Peyer's patch (tissue), 4 donors: ENCODE results near the gene PI4KA. TPM values are rescaled to one million over a fixed set of nuclear protein-coding genes. Genes with fewer than 3 reads are reported as not detected.

ENCODE experiments used
- DNase-seq, 3 donors: peaks; one replicate each; pipeline ENCODE4 v3.0.0-alpha.2; 2017 to 2019
- H3K27ac ChIP-seq, 4 donors: fragments of 200-600 bp; sonication (generic); one replicate each; pipeline ENCODE4 v1.5.1; 2016 to 2019
- H3K27me3 ChIP-seq, 2 donors: fragments of 200-600 bp; sonication (generic); one replicate each; pipeline ENCODE4 v1.5.1; 2019
- H3K36me3 ChIP-seq, 3 donors: fragments of 200-600 bp; sonication (generic); one replicate each; pipeline ENCODE4 v1.5.1; 2016 to 2019
- H3K4me1 ChIP-seq, 4 donors: fragments of 200-600 bp; sonication (generic); one replicate each; pipeline ENCODE4 v1.5.1; 2016 to 2019
- H3K4me3 ChIP-seq, 4 donors: fragments of 200-600 bp; sonication (generic); 1 replicate in 3 of 4; 2 replicates in 1 of 4; pipeline ENCODE4 v1.5.1; 2016 to 2019; ENCODE audit warnings: mild to moderate bottlenecking in 1 of 4
- H3K9me3 ChIP-seq, 4 donors: fragments of 200-600 bp; sonication (generic); one replicate each; pipeline ENCODE4 v1.5.1; 2016 to 2019; ENCODE audit warnings: mild to moderate bottlenecking in 1 of 4
- CTCF ChIP-seq, 6 experiments: fragments of 450-650 bp in 4 of 6; fragments of 200-600 bp in 2 of 6; sonication (generic) in 1 of 6; IDR thresholded peaks; one replicate each; pipeline ENCODE4 v1.5.1; 2017 to 2019; ENCODE audit warnings: antibody characterized with exemption in 6 of 6, mild to moderate bottlenecking in 3 of 6, moderate library complexity in 1 of 6
- POLR2A ChIP-seq, 2 donors: fragments of 450-650 bp; IDR thresholded peaks; one replicate each; pipeline ENCODE4 v1.5.1; 2017; ENCODE audit warnings: antibody characterized with exemption in 2 of 2, mild to moderate bottlenecking in 2 of 2, moderate library complexity in 2 of 2
- total RNA-seq, 4 donors: library from RNA; depleted of rRNA; stranded (reverse); fragments of >200 nt; gene quantifications; one replicate each; pipeline ENCODE4 v1.1.0, GENCODE V29; 2016

The PI4KA gene
- total RNA-seq, 4 donors from 2014 or later, result 99.7 to 184 (median 161) TPM

GRCh38 chr22:20798974-20799373 is 59.6 kb downstream of the PI4KA start:
- Histone ChIP-seq H3K36me3 (peaks cover 0 to 86% (median 2%) of the 10 kb centered on the region in 3 donors), H3K27me3 (no peaks in the 10 kb centered on the region), H3K4me1 (no peaks in the 10 kb centered on the region), H3K4me3 (no peak overlapping the region), H3K27ac (no peak overlapping the region), H3K9me3 (no peaks in the 10 kb centered on the region)
- TF ChIP-seq CTCF (IDR thresholded peaks at IDR 0.05) (no peak), POLR2A (IDR thresholded peaks at IDR 0.05) (no peak)
- no peak for DNase-seq

- TF ChIP-seq POLR2A (IDR thresholded peaks at IDR 0.05) (no peak), CTCF (IDR thresholded peaks at IDR 0.05) (no peak)
- H3K4me1 ChIP-seq, result no peaks in the 10 kb centered on the region
- H3K9me3 ChIP-seq, result no peaks in the 10 kb centered on the region
- H3K27me3 ChIP-seq, result no peaks in the 10 kb centered on the region
- H3K36me3 ChIP-seq, result peaks cover 0 to 79% (median 2%) of the 10 kb centered on the region in 3 donors
- DNase-seq, result no peak
- H3K27ac ChIP-seq, result no peak overlapping the region
- H3K4me3 ChIP-seq, result no peak overlapping the region
Observed at GRCh38 chr22:20798218-20798617, 60.4 kb downstream of the PI4KA start.

- DNase-seq, result no peak
- no peak for TF ChIP-seq CTCF (IDR thresholded peaks at IDR 0.05)
- no peak for TF ChIP-seq POLR2A (IDR thresholded peaks at IDR 0.05)
- Histone ChIP-seq H3K9me3 (no peaks in the 10 kb centered on the region), H3K36me3 (peaks cover 0 to 77% (median 1%) of the 10 kb centered on the region in 3 donors), H3K4me3 (no peak overlapping the region), H3K27me3 (no peaks in the 10 kb centered on the region), H3K4me1 (no peaks in the 10 kb centered on the region), H3K27ac (no peak overlapping the region)
Observed at GRCh38 chr22:20796731-20797130, 61.9 kb downstream of the PI4KA start.

- DNase-seq, result no peak
- no peak for TF ChIP-seq CTCF (IDR thresholded peaks at IDR 0.05)
- TF ChIP-seq POLR2A (IDR thresholded peaks at IDR 0.05), result no peak
- no peak overlapping the region for H3K27ac ChIP-seq
- H3K9me3 ChIP-seq, result no peaks in the 10 kb centered on the region
- peaks cover 0 to 67% (median 0%) of the 10 kb centered on the region in 3 donors for H3K36me3 ChIP-seq
- no peaks in the 10 kb centered on the region for H3K4me1 ChIP-seq
- H3K4me3 ChIP-seq, result no peak overlapping the region
- H3K27me3 ChIP-seq, result no peaks in the 10 kb centered on the region
Observed at GRCh38 chr22:20794650-20795413, 63.8 kb downstream of the PI4KA start.

GRCh38 chr22:20793748-20794649 is 64.6 kb downstream of the PI4KA start:
- Histone ChIP-seq H3K36me3 (peaks cover 0 to 59% (median 0%) of the 10 kb centered on the region in 3 donors), H3K27me3 (no peaks in the 10 kb centered on the region)

More at GRCh38 chr22:20793748-20794649, 64.6 kb downstream of the PI4KA start:
- DNase-seq, result no peak
- H3K9me3 ChIP-seq, result no peaks in the 10 kb centered on the region
- no peak overlapping the region for H3K27ac ChIP-seq
- H3K4me1 ChIP-seq, result no peaks in the 10 kb centered on the region
- H3K4me3 ChIP-seq, result no peak overlapping the region
- TF ChIP-seq CTCF (IDR thresholded peaks at IDR 0.05), result no peak
